Liver (tissue), 3 donors: ENCODE measurements around the gene LDB2.

ENCODE experiments used
- ATF3 ChIP-seq: IDR thresholded peaks from 2 replicates; pipeline ENCODE4 v1.6.1; 2016; ENCODE audit warnings: antibody characterized with exemption
- EGR1 ChIP-seq, 2 donors: IDR thresholded peaks; 2 replicates each; pipeline ENCODE4 v1.6.1; 2016 to 2018; ENCODE audit warnings: antibody characterized with exemption in 2 of 2, low read depth in 2 of 2
- FOXA1 ChIP-seq: IDR thresholded peaks from 2 replicates; pipeline ENCODE4 v1.6.1; 2016; ENCODE audit warnings: antibody characterized with exemption
- GABPA ChIP-seq, 2 donors: IDR thresholded peaks in 1 of 2; conservative IDR thresholded peaks in 1 of 2; 2 replicates each; pipeline ENCODE4 v1.6.1; 2016; ENCODE audit warnings: antibody characterized with exemption in 2 of 2, mild to moderate bottlenecking in 1 of 2, moderate library complexity in 1 of 2
- HNF4G ChIP-seq: IDR thresholded peaks from 2 replicates; pipeline ENCODE4 v1.6.1; 2016; ENCODE audit warnings: antibody characterized with exemption
- JUND ChIP-seq, 2 donors: IDR thresholded peaks; 2 replicates each; pipeline ENCODE4 v1.6.1; 2016; ENCODE audit warnings: antibody characterized with exemption in 2 of 2
- REST ChIP-seq: IDR thresholded peaks from 2 replicates; pipeline ENCODE4 v1.6.1; 2016; ENCODE audit warnings: antibody characterized with exemption, mild to moderate bottlenecking
- SP1 ChIP-seq: IDR thresholded peaks from 2 replicates; pipeline ENCODE4 v1.6.1; 2018; ENCODE audit warnings: antibody characterized with exemption, mild to moderate bottlenecking
- TAF1 ChIP-seq: conservative IDR thresholded peaks from 2 replicates; pipeline ENCODE4 v1.6.1; 2016; ENCODE audit warnings: antibody characterized with exemption, mild to moderate bottlenecking
- YY1 ChIP-seq: IDR thresholded peaks from 2 replicates; pipeline ENCODE4 v1.6.1; 2016; ENCODE audit warnings: antibody characterized with exemption, mild to moderate bottlenecking
- ZBTB33 ChIP-seq: IDR thresholded peaks from 2 replicates; pipeline ENCODE4 v1.6.1; 2016; ENCODE audit warnings: antibody characterized with exemption
- TF ChIP-seq, protein P1 (sequence below): fragments of 150-350 bp; IDR thresholded peaks from 2 replicates; pipeline ENCODE4 v1.5.1; 2017; ENCODE audit warnings: improper control_type of control experiment, low read depth, low read length; ENCODE audit not compliant: missing input control
- TF ChIP-seq, protein P2 (sequence below): IDR thresholded peaks from 2 replicates; pipeline ENCODE4 v1.6.1; 2016; ENCODE audit warnings: antibody characterized with exemption
- donor health status: healthy.
- donor health status: healthy.

DNA sequence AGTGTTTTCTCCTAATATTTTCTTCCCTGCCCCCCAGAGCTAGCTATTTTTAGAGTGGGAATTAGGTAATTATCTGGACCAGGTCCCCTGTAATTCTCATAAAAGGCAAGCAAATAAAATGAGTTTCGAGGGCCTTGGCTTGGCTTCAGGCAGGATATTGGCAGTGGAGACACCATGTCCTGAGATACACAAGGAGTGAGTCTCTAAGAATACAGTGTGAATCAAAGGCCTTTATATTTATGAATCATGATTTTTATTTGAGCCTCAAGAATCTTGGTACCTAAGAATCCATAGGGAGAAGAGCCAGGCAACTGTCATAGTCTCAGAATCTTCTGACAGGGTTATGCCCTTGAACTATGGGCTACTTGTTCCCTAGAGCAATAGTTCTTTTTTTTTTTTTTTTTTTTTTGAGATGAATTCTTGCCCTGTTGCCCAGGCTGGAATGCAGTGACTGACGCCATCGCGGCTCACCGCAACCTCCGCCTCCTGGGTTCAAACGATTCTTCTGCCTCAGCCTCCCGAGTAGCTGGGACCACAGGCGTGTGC, 205.4 kb downstream of the LDB2 start:
- TF ChIP-seq, protein P1, sequence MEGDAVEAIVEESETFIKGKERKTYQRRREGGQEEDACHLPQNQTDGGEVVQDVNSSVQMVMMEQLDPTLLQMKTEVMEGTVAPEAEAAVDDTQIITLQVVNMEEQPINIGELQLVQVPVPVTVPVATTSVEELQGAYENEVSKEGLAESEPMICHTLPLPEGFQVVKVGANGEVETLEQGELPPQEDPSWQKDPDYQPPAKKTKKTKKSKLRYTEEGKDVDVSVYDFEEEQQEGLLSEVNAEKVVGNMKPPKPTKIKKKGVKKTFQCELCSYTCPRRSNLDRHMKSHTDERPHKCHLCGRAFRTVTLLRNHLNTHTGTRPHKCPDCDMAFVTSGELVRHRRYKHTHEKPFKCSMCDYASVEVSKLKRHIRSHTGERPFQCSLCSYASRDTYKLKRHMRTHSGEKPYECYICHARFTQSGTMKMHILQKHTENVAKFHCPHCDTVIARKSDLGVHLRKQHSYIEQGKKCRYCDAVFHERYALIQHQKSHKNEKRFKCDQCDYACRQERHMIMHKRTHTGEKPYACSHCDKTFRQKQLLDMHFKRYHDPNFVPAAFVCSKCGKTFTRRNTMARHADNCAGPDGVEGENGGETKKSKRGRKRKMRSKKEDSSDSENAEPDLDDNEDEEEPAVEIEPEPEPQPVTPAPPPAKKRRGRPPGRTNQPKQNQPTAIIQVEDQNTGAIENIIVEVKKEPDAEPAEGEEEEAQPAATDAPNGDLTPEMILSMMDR = no peak
- no peak for TF ChIP-seq GABPA (IDR thresholded peaks at IDR 0.05 in 1 of 2, conservative IDR thresholded peaks at IDR 0.05 in 1 of 2)
- TF ChIP-seq EGR1 (IDR thresholded peaks at IDR 0.05; ENCODE audit: low read depth in 2 of 2) = no peak
- TF ChIP-seq SP1 = no peak
- no peak for TF ChIP-seq TAF1
- TF ChIP-seq JUND (IDR thresholded peaks at IDR 0.05) = no peak
- TF ChIP-seq ZBTB33 = no peak
- no peak for TF ChIP-seq REST
- no peak for TF ChIP-seq FOXA1
- TF ChIP-seq ATF3 = no peak
- TF ChIP-seq, protein P2, sequence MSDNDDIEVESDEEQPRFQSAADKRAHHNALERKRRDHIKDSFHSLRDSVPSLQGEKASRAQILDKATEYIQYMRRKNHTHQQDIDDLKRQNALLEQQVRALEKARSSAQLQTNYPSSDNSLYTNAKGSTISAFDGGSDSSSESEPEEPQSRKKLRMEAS = no peak
- TF ChIP-seq HNF4G = no peak
- TF ChIP-seq YY1 = no peak
